GM12875 (cell line): ENCODE data around the gene RETN.

Experiments
- H3K4me3 ChIP-seq: one replicate; pipeline ENCODE4 v1.5.1; 2011; ENCODE audit warnings: low read depth, low read length, control low read depth
- TF ChIP-seq, protein P1 (sequence below): IDR thresholded peaks from 2 replicates; pipeline ENCODE4 v1.5.1; 2011; ENCODE audit warnings: low read depth, mild to moderate bottlenecking, control low read depth, inconsistent platforms, low read length, moderate library complexity, borderline replicate concordance; ENCODE audit not compliant: insufficient read depth

Gene RETN

DNA sequence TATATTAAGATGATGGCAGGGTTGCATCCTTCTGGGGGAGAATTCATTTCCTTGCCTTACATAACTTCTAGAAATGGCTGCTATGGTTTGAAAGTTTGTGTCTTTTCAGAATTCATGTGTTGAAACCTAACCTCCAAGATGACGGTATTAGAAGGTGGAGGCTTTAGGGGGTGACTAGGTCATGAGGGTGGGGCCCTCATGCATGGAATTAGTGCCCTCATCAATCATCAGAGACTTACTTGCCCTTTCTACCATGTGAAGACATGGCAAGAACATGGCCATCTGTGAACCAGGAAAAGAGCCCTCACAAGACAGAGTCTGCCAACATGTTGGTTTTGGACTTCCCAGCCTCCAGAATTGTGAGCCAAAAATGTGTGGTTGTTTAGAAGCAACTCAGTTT lies 47.9 kb downstream of the RETN start:
- H3K4me3 ChIP-seq, result no peak overlapping the region
- TF ChIP-seq, protein P1, sequence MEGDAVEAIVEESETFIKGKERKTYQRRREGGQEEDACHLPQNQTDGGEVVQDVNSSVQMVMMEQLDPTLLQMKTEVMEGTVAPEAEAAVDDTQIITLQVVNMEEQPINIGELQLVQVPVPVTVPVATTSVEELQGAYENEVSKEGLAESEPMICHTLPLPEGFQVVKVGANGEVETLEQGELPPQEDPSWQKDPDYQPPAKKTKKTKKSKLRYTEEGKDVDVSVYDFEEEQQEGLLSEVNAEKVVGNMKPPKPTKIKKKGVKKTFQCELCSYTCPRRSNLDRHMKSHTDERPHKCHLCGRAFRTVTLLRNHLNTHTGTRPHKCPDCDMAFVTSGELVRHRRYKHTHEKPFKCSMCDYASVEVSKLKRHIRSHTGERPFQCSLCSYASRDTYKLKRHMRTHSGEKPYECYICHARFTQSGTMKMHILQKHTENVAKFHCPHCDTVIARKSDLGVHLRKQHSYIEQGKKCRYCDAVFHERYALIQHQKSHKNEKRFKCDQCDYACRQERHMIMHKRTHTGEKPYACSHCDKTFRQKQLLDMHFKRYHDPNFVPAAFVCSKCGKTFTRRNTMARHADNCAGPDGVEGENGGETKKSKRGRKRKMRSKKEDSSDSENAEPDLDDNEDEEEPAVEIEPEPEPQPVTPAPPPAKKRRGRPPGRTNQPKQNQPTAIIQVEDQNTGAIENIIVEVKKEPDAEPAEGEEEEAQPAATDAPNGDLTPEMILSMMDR, result no peak

DNA sequence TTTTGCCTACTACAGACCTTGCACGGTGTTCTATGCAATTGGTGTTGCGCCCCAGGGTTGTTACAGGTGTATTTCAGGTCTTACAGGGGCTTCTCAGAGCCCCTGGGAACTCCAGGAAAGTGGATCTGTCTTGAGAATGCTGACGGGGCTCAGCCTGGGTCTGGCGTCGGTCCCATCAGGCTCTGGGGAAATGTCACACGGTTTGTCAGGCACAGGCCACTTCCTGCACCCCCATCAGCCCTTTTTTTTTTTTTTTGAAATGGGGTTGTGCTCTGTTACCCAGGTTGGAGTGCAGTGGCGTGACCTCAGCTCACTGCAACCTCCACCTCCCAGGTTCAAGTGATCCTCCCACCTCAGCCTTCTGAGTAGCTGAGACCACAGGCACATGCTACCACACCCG lies 49.8 kb downstream of the RETN start:
- TF ChIP-seq, protein P1, result no peak
- H3K4me3 ChIP-seq, result no peak overlapping the region
